ENCODE measurements around the gene EML1. TPM values are rescaled to one million over a fixed set of nuclear protein-coding genes. Genes with fewer than 3 reads are reported as not detected.

Gene EML1
- total and polyA plus RNA-seq, 10 donors: 1.8 to 15.5 (median 6.0) TPM

GRCh38 chr14:99780690-99781089 is 12.5 kb upstream of the EML1 start:
- 87 to 93% (median 90%) methylated on average over 9 of the region's 9 CpGs for WGBS, 5 donors
- TF ChIP-seq POLR2AphosphoS5 (IDR thresholded peaks at IDR 0.05) (no peak), POLR2A (IDR thresholded peaks at IDR 0.05) (no peak), CTCF (IDR thresholded peaks at IDR 0.05 in 8 of 11, conservative IDR thresholded peaks at IDR 0.05 in 3 of 11) (no peak)
- H3K27me3 ChIP-seq (replicated peaks in 1 of 7): peaks cover 0 to 9% (median 0%) of the 10 kb centered on the region in 7 donors
- intact Hi-C loops (cut with DNase I; ENCODE audit: low total_unique reads): no loop called here
- H3K36me3 ChIP-seq: no peaks in the 10 kb centered on the region
- no peaks in the 10 kb centered on the region for H3K4me1 ChIP-seq
- no peak overlapping the region for H3K27ac ChIP-seq
- no peak for DNase-seq
- peaks cover 0 to 22% (median 15%) of the 10 kb centered on the region in 8 donors for H3K9me3 ChIP-seq
- no peak overlapping the region for H3K4me3 ChIP-seq

- no peak for TF ChIP-seq CTCF (IDR thresholded peaks at IDR 0.05 in 8 of 11, conservative IDR thresholded peaks at IDR 0.05 in 3 of 11)
- peak in 1 of 3 donors; percentile 34 for TF ChIP-seq POLR2AphosphoS5 (IDR thresholded peaks at IDR 0.05)
- peaks cover 0 to 9% (median 0%) of the 10 kb centered on the region in 7 donors for H3K27me3 ChIP-seq (replicated peaks in 1 of 7)
- peaks cover 0 to 22% (median 15%) of the 10 kb centered on the region in 8 donors for H3K9me3 ChIP-seq
- DNase-seq: no peak
- intact Hi-C loops (cut with DNase I; ENCODE audit: low total_unique reads): no loop called here
- no peaks in the 10 kb centered on the region for H3K4me1 ChIP-seq
- WGBS, 5 donors: 62 to 77% (median 68%) methylated on average over 6 of the region's 6 CpGs
- H3K4me3 ChIP-seq: no peak overlapping the region
- no peak overlapping the region for H3K27ac ChIP-seq
- H3K36me3 ChIP-seq: no peaks in the 10 kb centered on the region
Observed at GRCh38 chr14:99781091-99781490, 12.1 kb upstream of the EML1 start.

GRCh38 chr14:99781853-99782610 is 11.2 kb upstream of the EML1 start:
- WGBS, 5 donors: 82 to 90% (median 86%) methylated on average over 13 to 14 of the region's 14 CpGs
- Histone ChIP-seq H3K4me3 (no peak overlapping the region), H3K27ac (no peak overlapping the region), H3K9me3 (peaks cover 0 to 22% (median 15%) of the 10 kb centered on the region in 8 donors), H3K27me3 (replicated peaks in 1 of 7) (peaks cover 0 to 9% (median 0%) of the 10 kb centered on the region in 7 donors), H3K36me3 (no peaks in the 10 kb centered on the region), H3K4me1 (no peaks in the 10 kb centered on the region)
- TF ChIP-seq POLR2AphosphoS5 (IDR thresholded peaks at IDR 0.05): no peak
- no peak for TF ChIP-seq POLR2A (IDR thresholded peaks at IDR 0.05)
- no peak for TF ChIP-seq CTCF (IDR thresholded peaks at IDR 0.05 in 8 of 11, conservative IDR thresholded peaks at IDR 0.05 in 3 of 11)
- intact Hi-C loops (cut with DNase I; ENCODE audit: low total_unique reads): no loop called here
- no peak for DNase-seq

GRCh38 chr14:99784508-99784907 is 8.7 kb upstream of the EML1 start:
- intact Hi-C loops (cut with DNase I; ENCODE audit: low total_unique reads): no loop called here
- no peaks in the 10 kb centered on the region for H3K36me3 ChIP-seq
- WGBS, 5 donors: 83 to 95% (median 86%) methylated on average over 4 of the region's 4 CpGs
- no peak for TF ChIP-seq POLR2AphosphoS5 (IDR thresholded peaks at IDR 0.05)
- TF ChIP-seq CTCF (IDR thresholded peaks at IDR 0.05 in 8 of 11, conservative IDR thresholded peaks at IDR 0.05 in 3 of 11): no peak
- TF ChIP-seq POLR2A (IDR thresholded peaks at IDR 0.05): no peak
- peaks cover 0 to 2% (median 0%) of the 10 kb centered on the region in 6 donors for H3K4me1 ChIP-seq
- H3K27me3 ChIP-seq (replicated peaks in 1 of 7): no peaks in the 10 kb centered on the region
- peaks cover 0 to 8% (median 2%) of the 10 kb centered on the region in 8 donors for H3K9me3 ChIP-seq
- no peak for DNase-seq
- H3K4me3 ChIP-seq: no peak overlapping the region
- H3K27ac ChIP-seq: no peak overlapping the region

Data from spleen (tissue), 11 donors.